Thyroid gland (tissue), 4 donors: ENCODE measurements around the gene TOMM5. TPM values are rescaled to one million over a fixed set of nuclear protein-coding genes. Genes with fewer than 3 reads are reported as not detected.

Source experiments
- DNase-seq, 2 donors: peaks; one replicate each; pipeline ENCODE4 v3.0.0-alpha.2; 2019
- H3K27ac ChIP-seq, 3 donors: fragments of 200-600 bp; sonication (generic); 1 replicate in 2 of 3; 2 replicates in 1 of 3; pipeline ENCODE4 v1.5.1; 2016 to 2019; ENCODE audit warnings: mild to moderate bottlenecking in 1 of 3, moderate library complexity in 1 of 3
- H3K27me3 ChIP-seq: fragments of 200-600 bp; sonication (generic); one replicate; pipeline ENCODE4 v1.5.1; 2019
- H3K36me3 ChIP-seq, 2 donors: fragments of 200-600 bp; sonication (generic); one replicate each; pipeline ENCODE4 v1.5.1; 2016 to 2019
- H3K4me1 ChIP-seq, 2 donors: fragments of 200-600 bp; sonication (generic); one replicate each; pipeline ENCODE4 v1.5.1; 2017 to 2019
- H3K4me3 ChIP-seq, 3 donors: fragments of 200-600 bp; sonication (generic); replicated peaks in 1 of 3; 1 replicate in 2 of 3; 2 replicates in 1 of 3; pipeline ENCODE4 v1.5.1; 2016; ENCODE audit warnings: mild to moderate bottlenecking in 1 of 3
- H3K9me3 ChIP-seq: fragments of 200-600 bp; sonication (generic); one replicate; pipeline ENCODE4 v1.5.1; 2017
- CTCF ChIP-seq, 6 experiments: fragments of 200-600 bp in 3 of 6; fragments of 450-650 bp in 3 of 6; sonication (generic) in 3 of 6; IDR thresholded peaks; one replicate each; pipeline ENCODE4 v1.5.1; 2016 to 2019; ENCODE audit warnings: antibody characterized with exemption in 6 of 6, mild to moderate bottlenecking in 2 of 6, inconsistent platforms in 1 of 6, moderate library complexity in 1 of 6
- POLR2A ChIP-seq, 2 donors: fragments of 450-650 bp; IDR thresholded peaks; one replicate each; pipeline ENCODE4 v1.6.1; 2017; ENCODE audit warnings: antibody characterized with exemption in 2 of 2, mild to moderate bottlenecking in 2 of 2, moderate library complexity in 1 of 2
- whole genome bisulfite sequencing, 2 donors: methylation state at CpG; one replicate each; pipeline ENCODE4 v1.1.5; 2017; 5-methylcytosine and 5-hydroxymethylcytosine counted together
- intact Hi-C: fragments of 100-400 bp; cut with DNase I; formaldehyde crosslinking; loops from one replicate; pipeline ENCODE4 v1.15.1; 2023
- total RNA-seq, 4 donors: library from RNA; depleted of rRNA; stranded (reverse); fragments of >200 nt; gene quantifications; one replicate each; pipeline ENCODE4 v1.2.3, GENCODE V29; 2016

Gene TOMM5
- total RNA-seq, 4 donors from 2014 or later: 56.7 to 110 (median 85.0) TPM

GRCh38 chr9:37550781-37551180 is 41.6 kb downstream of the TOMM5 start:
- H3K9me3 ChIP-seq: no peaks in the 10 kb centered on the region
- H3K36me3 ChIP-seq: no peaks in the 10 kb centered on the region
- H3K4me1 ChIP-seq: peaks cover 6 to 8% of the 10 kb centered on the region in 2 donors
- intact Hi-C loops: no loop called here
- H3K27ac ChIP-seq: peak overlapping the region in 2 of 3 donors; percentile 36 to 40
- H3K27me3 ChIP-seq: no peaks in the 10 kb centered on the region
- 73 to 85% methylated on average over 1 of the region's 1 CpG for WGBS, 2 donors
- no peak for DNase-seq
- TF ChIP-seq CTCF (IDR thresholded peaks at IDR 0.05): no peak
- no peak for TF ChIP-seq POLR2A (IDR thresholded peaks at IDR 0.05)
- H3K4me3 ChIP-seq: no peak overlapping the region

GRCh38 chr9:37549527-37549926 is 42.9 kb downstream of the TOMM5 start:
- Histone ChIP-seq H3K27ac (peak overlapping the region; percentile 16 to 49 (median 46)), H3K4me1 (peaks cover 6 to 8% of the 10 kb centered on the region in 2 donors), H3K36me3 (no peaks in the 10 kb centered on the region), H3K27me3 (no peaks in the 10 kb centered on the region), H3K4me3 (no peak overlapping the region), H3K9me3 (no peaks in the 10 kb centered on the region)
- TF ChIP-seq CTCF (IDR thresholded peaks at IDR 0.05) (no peak), POLR2A (IDR thresholded peaks at IDR 0.05) (no peak)
- peak; percentile 31 to 44 for DNase-seq
- intact Hi-C loops: no loop called here

- no peaks in the 10 kb centered on the region for H3K36me3 ChIP-seq
- no peaks in the 10 kb centered on the region for H3K9me3 ChIP-seq
- DNase-seq: no peak
- TF ChIP-seq CTCF (IDR thresholded peaks at IDR 0.05): no peak
- TF ChIP-seq POLR2A (IDR thresholded peaks at IDR 0.05): no peak
- no peaks in the 10 kb centered on the region for H3K27me3 ChIP-seq
- H3K4me3 ChIP-seq: no peak overlapping the region
- peaks cover 6 to 8% of the 10 kb centered on the region in 2 donors for H3K4me1 ChIP-seq
- H3K27ac ChIP-seq: no peak overlapping the region
- intact Hi-C loops: no loop called here
- 83 to 92% methylated on average over 5 of the region's 5 CpGs for WGBS, 2 donors
Observed at GRCh38 chr9:37547328-37547878, 45.0 kb downstream of the TOMM5 start.

- DNase-seq: no peak
- Histone ChIP-seq H3K27me3 (no peaks in the 10 kb centered on the region), H3K27ac (no peak overlapping the region), H3K36me3 (no peaks in the 10 kb centered on the region), H3K4me3 (no peak overlapping the region), H3K9me3 (no peaks in the 10 kb centered on the region), H3K4me1 (peaks cover 10 to 17% of the 10 kb centered on the region in 2 donors)
- 95 to 100% methylated on average over 1 of the region's 1 CpG for WGBS, 2 donors
- intact Hi-C loops: no loop called here
- TF ChIP-seq POLR2A (IDR thresholded peaks at IDR 0.05): no peak
- no peak for TF ChIP-seq CTCF (IDR thresholded peaks at IDR 0.05)
Observed at GRCh38 chr9:37543468-37543867, 48.9 kb downstream of the TOMM5 start.

GRCh38 chr9:37542895-37543294 is 49.5 kb downstream of the TOMM5 start:
- TF ChIP-seq CTCF (IDR thresholded peaks at IDR 0.05): no peak
- TF ChIP-seq POLR2A (IDR thresholded peaks at IDR 0.05): no peak
- Histone ChIP-seq H3K27me3 (no peaks in the 10 kb centered on the region), H3K9me3 (no peaks in the 10 kb centered on the region), H3K27ac (peak overlapping the region in 2 of 3 donors; percentile 33 to 49), H3K4me1 (peaks cover 10 to 17% of the 10 kb centered on the region in 2 donors), H3K36me3 (no peaks in the 10 kb centered on the region), H3K4me3 (no peak overlapping the region)
- DNase-seq: no peak
- intact Hi-C loops: no loop called here
- 50 to 75% methylated on average over 1 of the region's 1 CpG for WGBS, 2 donors
